Measurements from ENCODE around the gene ACBD3.
"Not testable (repeated sequence)": the region's sequence is repeated elsewhere in the genome, so short reads cannot be mapped to it uniquely, and the experiment has no call there.

Gene ACBD3
- 28.1 to 116 (median 75.5) reads per million in 17 experiments for total RNA-seq

DNA sequence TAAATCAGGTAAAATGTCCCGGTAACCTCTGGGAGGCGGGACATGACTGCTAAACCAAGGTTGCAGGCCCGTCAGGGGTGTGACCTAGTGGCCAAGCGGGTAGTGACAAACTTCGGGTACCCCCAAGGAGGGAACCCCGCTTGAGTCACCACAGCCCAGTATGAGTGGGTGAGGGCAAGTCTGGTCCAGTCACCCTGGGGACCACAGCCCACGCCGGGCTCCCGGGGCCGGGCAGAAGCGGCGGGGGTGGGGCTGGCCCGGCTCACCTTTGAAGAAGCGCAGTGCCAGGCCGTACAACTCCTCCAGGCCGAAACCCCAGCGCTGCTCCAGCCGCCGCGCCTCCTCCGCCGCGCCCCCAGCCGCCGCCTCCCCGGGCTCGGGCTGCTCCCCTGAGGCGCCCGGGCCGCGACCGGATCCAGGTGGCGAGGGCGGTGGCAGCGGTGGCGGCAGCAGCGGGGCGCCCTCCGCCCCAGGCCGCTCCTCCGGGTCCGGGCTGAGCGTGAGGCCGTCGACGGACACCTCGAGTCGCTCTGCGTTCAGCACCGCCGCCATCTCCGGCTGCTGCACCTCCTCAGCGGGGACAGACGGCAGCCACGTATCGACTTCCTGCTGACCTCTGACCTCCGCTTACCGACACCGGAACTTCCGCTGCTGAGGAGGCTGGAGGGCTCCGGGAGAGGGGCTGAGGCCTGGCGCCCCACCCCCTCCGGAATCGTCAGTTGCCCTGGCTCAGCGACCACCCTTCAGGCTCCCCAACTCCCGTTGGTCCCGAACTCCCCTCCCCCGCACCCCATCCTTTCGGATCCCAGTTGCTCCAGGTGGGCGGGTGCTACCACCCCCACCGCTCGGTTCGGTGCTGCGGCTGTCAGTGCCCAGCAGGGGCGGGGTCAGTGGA, at the start of gene ACBD3:
Gene ACBD3 (minus strand): TSS at position 618 of the 895 bp plus-strand sequence. CDS start 66 bp downstream, at position 552.
- DNase-seq: peak; percentile 82 to 91 (median 90)

DNA sequence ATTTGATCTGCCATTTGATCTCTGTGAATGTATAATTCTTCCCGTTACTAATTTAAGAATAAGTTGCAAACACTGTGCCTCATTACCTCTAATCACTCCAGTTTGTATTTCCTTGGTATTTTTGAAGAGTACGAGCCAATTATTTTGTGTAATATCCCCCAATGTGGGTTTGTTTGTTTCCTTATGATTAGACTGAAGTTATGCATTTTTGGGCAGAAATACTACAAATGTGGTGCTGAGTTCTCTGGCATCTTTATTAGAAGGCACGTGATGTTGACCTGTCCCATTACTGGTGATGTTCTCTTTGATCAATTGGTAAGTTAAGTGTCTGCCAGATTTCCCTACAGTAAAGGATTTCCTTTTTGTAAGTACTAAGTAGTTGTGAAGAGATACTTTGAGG, 47.3 kb upstream of the ACBD3 start:
- no peak for DNase-seq

DNA sequence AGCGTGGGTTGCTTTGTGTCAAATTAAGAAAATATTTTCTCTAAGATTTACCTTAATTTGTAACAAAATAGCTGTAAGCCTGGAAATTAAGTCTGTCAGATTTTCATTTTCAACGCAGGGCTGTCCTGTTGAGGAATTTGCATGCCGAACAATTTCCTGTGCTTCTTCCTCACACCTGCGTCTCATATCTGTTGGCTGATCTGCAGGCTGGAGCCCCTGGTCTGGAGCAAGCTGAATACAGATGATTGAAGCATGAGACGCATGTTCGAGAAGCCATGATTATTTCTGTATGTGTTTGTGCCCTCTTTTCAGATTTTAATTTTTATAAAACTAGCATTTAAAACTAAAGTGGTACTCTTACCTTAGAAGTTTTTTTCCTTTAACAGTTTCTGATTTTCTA, 46.8 kb upstream of the ACBD3 start:
- DNase-seq: no peak

DNA sequence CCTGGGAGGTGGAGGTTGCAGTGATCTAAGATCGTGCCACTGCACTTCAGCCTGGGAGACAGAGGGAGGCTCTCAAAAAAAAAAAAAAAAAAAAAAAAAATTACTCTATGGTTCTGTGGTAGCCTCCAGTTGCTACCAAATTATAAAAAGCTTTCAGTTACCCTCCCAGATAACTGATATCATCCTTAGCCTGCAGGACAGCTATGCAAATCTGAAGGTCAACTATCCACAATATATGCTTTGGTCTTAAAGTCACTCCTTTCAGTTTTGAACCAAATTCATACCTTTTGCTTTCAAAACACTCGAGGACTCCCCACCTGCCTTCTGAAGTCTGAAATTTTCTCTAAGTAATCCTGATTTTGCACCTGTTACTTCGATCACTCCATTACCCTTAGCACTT, 40.1 kb upstream of the ACBD3 start:
- no peak for DNase-seq

DNA sequence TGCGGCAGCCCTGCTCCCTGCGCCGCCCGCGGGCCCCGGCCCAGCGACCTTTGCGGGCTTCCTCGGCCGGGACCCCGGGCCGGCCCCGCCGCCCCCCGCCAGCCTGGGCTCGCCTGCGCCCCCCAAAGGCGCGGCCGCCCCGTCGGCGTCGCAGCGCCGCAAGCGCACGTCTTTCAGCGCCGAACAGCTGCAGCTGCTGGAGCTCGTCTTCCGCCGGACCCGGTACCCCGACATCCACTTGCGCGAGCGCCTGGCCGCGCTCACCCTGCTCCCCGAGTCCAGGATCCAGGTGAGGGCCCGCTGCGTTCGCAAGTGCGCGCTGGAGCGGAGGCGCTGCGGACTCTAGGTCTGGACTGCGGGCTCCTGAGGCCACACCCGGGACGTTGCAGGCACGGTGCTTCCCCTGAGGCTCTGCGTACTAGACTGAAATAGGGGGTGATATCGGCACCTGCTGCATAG, 37.3 kb upstream of the ACBD3 start:
- peak in 3 of 4 experiments; percentile 3 to 28 (median 18) for DNase-seq

DNA sequence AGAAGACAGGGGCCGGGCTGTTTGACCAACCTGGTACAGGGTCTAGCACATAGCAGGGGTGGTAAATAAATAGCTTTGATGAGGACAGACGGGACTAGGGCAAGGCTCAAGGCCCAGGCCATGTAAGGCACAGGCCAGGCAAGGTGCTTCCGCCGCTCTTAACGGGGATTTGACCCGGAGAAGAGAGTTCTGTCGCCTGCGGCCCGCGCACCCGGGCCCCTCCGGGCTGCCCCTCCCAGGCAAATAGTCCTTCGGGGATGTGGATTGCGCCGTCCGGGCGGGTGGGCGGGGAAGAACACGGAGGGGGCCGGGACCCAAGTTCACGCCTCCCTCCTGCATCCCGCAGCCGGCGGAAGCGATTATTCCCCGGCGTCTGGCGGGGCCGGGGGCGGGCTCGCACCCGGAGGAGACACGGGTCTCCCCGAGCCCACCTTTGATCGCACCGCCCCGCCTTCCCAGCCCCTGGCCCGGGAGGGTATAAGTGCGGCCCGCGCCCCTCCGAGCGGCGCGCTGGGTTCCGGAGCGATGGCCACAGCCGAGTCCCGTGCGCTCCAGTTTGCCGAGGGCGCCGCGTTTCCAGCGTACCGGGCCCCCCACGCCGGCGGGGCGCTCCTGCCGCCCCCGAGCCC, 36.7 kb upstream of the ACBD3 start, which contains the start of gene MIXL1:
Gene MIXL1 (plus strand): TSS at position 508 of the 629 bp plus-strand sequence. CDS start 18 bp downstream, at position 526.
- DNase-seq: no peak

DNA sequence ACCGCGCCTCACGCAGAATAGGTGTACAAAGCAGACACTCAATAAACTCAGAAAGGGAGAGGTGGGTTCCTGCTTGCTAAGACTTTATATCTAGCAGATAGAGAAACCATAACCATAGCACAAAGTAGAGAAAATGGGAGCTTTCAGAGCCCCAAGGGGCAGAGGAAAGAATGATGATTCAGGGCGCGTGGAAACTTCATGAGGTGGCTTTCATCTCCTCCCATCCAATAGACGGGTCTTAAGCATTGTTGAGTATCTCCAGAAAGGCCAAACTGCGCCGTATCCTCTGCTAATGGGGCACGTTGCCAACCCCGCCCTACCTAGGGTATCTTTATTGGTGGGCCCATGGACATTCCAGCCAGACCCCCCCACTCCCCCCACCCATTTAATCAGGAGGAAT, 36.1 kb upstream of the ACBD3 start:
- DNase-seq: no peak

DNA sequence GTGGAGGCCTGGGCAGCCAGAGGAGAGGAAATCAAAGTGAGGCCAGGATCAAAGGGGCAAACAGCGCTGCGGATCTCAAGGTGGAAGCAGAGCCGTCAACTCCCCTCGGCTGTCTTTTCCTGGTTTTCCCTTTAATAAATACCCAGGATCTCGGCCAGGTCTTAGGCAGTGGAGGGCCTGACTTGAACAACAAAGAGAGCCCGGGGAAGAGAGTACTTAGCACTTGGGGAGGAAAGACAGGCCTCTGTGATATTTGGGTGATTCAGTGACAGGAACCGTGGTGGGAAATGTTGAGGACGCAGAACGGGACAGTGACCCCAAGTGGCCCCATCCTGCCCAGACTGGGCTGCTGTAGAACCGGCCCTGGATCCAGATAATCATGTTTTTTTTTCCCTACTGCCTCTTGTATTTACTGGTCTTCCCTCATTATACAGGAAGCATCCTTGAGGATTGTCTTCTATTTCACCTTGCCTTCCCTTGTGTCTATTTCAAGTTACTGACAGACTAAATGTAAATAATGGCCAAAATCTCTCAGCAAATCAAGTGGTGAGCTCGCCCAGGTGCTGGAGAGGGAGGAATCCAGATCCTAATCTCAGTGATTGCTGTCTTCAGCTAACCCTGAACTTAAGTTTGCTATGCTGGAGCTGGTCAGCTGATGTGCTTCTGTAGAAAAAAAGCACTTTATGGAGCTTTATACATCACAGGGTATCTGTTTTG, 34.1 kb upstream of the ACBD3 start:
- DNase-seq: no peak

DNA sequence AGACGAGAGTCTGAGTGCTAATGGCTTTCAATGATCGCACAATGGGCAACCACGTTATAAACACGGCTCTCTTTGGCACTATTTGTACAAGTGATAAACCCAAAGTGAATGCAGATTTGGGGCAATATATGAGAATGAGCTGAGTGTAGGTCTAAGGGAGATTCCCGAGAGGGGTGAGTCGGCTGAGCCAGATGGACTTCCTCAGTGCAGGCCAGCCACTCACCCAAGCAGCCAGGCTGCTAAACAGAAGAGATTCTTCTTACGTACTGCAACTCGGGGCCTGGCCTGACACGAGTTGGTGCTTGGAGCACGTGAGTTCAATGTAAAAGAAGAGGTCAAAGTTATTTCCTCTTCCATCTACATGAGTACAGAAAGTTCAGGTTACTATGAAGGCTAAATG, 30.7 kb upstream of the ACBD3 start:
- DNase-seq: peak in 2 of 4 experiments; percentile 7 to 28

DNA sequence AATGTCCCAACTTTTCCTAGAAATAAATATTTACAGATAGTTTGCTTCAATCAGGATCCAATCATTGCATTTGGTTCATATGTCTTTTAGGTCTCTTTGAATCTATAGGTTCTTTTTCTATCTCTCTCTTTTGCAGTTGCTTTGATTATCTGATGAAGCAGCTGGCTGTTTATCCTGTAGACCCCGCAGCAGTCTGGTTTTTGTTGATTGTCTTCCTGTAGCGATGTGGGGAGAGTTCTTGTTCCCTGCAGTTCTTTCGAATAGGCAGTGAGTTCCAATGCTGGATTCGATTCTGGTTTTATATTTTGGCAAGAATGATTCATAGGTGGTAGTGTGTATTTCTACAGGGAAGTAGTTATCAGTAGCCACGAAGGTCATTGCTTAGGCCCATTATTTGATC, 29.5 kb upstream of the ACBD3 start:
- DNase-seq: no peak

DNA sequence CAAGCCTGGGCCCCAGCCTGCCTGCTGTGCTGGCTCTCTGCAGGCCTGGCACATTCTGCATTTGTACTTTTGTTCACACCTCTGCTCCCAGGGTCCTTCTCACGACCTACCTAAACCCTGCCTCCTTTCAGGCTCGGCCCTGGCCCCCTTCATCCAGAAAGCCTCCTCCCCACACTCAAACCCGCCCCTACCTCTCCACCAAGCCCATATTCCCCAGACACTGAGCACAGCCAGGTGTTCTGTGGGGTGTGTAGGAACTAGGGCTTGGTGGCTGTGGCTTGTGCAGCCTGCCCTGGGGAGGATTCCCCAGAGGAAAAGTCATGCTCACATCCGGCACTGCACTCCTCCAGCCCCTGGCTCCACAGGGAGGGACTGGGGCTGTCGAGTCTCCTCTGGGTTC, 28.7 kb upstream of the ACBD3 start:
- DNase-seq: no peak

DNA sequence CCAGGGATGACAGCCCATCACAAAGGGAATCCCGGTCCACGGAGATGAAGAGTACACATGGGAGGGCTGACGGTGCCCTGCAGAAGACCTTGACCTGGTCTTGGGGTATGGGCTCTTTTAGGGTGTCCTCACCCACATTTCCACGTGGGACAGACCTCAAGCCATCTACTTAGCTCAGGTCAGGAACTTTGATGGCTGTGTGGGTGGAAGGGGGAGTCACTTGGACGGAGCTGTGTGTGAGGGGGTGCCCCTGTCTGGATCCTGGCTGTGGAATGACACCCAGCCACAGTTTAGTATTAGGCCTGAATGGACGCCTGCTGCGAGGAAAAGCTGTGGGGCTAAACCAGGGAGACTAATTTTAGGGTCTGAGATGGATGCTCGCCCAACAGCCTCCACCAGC, 26.0 kb upstream of the ACBD3 start:
- no peak for DNase-seq

DNA sequence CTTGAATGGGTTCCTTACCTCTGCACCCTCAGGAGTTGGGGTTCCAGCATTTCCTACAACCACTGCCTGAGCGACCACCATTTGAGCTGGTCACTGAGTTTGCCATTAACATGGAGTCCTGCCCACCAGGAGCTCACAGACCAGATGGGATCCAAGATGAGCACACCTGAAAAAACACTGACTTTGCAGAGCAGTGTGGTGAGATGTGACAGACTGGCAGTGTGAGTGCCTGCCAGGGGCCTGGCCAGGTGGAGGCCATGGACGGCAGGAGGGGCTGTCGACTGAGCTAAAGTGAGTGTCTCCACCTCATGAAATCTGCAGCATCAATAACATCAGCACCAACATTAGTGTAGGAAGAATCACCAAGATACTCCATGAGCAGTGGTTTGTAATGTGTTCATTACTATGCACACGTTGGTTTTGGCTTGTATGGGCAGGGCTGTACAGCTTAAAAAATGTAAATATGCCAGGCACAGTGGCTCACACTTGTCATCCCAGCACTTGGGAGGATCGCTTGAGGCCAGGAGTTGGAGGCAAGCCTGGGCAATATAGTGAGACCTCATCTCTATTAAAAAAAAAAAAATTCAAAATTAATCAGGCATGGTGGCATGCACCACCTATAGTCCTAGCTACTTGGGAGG, 24.8 kb upstream of the ACBD3 start:
- DNase-seq: no peak

DNA sequence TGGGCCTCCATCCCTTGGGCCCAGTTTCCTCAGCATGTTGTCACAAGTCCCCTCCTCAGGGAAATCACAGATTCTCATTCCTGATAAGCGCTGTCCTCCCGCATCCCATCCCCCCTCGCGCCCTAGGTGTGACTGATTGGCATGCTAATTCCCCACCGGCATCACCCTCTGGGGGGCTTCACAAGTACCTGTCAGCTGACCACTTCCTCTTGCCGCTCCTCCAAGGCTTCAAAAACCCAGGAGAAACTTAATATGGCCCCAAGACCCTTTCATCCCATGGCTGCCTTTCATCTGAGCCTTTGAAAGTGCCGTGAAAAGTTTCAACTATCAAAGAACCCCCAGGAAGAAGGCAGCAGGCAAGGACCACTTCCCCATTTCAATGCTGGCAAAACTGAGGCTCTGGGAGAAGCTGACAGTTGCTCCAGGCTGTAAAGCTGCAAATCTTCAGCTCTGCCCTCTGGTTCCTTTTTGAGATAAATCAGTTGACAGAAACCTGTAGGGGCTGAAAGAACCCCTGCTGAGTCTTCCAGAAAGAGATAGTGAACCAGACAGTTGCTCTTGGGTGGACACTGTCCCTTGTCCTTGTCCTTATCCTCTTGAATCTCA, 24.1 kb upstream of the ACBD3 start:
- DNase-seq: no peak

DNA sequence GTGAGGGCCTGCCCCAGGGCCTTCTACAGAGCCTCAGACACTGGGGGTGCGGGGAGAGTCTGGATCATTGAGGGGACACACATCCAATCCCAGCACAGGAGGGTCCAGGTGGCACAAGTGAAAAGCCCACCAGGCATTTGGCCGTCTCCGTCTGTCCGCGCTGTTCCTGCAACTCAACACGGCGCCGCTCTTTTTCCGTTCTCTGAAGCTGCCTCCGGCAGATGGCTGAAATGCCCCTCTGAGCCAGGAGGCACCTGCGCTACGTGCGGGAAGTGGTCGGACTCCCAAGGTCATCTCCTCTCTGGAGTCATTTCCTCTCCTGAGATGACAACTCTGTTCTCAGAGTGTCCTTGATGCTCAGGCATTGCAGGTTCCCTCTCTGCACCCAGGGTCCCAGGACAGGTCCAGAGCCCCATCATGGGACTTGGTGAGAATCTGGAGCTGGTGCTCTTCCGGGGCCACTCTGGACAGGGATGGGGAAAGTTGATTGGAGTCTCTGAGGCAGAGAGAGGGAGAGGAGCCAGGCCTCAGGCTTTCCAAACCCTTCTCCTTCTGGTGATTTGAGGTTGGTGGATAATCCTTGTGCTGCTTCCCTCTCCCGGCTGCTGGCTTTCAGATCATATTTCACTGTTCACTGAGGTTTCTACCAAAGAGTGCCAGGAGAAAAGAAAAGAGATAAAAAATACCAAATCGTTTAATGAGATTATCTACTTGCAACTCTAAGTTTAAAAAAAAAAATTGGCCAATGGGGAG, 22.9 kb upstream of the ACBD3 start:
- DNase-seq: no peak

DNA sequence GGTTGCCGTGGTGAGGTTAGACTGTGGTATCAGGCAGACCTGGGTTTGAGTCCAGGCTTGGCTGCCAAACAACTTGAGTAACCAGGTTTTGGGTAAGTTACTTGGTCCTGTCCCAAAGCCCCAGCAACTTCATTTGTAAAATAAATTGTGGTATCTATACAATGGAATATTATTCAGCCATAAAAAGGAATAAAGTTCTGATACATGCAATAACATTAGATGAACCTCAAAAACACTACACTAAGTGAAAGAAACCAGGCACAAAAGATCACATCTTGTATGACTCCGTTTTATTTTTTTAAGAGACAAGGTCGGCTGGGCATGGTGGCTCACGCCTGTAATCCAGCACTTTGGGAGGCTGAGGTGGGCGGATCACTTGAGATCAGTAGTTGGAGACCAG, 20.5 kb upstream of the ACBD3 start:
- DNase-seq: no peak

DNA sequence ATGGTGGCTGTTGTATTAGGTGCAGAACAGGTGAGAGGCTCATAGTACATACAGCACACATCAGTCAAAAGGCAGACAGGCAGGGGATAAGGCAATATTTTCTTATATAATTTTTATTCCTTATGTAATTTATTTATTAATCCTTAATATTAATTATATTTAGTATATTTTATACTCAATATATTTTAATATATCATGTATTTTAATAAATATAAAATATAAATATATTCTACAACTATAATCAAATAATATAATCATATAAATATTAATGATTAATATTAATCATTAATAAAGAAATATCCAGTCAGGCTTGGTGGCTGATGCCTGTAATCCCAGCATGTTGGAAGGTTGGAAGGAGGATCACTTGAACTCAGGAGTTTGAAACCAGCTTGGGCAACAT, 17.7 kb upstream of the ACBD3 start:
- DNase-seq: no peak

DNA sequence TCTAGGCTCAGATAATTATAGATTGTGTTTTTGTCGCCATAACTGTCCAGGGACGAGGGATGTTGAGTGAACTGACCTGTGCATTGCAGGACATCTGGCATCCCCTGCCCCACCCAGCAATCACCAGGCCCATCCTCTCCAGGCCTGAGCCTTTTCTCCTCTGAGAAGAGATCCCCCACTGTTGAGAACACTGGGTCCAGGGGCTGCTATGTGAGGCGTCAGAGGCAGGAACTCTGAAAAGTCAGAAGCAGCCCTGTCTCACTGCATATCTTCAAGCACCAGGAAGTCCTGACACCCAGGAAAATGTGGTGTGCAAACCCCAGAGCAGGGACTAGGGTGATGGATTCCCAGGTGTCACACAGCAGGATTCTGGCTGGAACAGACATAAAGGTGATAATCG, 17.1 kb upstream of the ACBD3 start:
- no peak for DNase-seq

DNA sequence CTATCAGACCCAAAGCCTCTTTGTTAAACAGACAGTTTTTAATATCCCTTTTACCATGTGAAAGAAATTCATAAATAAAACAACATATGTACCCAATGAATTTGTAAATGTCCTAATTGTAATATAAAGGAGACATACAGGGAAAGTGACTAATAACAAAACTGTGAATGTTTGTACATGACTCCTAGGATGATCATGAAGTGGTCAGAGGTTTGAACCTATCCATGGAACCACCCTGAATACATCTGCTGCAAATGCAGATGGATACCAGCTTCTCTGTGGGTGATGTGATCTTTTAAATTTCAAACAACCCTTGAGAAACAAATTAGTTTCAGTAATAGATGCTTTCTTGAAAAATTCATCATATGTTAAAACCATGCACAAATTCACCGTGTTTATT, 16.7 kb upstream of the ACBD3 start:
- DNase-seq: no peak

DNA sequence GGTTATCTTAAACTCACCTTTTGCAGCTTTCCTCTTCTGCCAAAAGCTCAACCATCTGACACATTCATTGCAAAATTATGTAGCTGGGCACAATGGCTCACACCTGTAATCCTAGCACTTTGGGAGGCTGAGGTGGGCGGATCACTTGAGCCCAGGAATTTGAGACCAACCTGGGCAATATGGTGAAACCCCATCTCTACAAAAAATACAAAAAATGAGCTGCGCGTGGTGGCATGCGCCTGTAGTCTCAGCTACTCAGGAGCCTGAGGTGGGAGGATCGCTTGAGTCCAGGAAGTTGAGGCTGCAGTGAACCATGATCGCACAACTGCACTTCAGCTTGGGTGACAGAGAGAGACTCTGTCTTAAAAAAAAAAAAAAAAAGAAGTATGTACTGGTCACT, 16.1 kb upstream of the ACBD3 start:
- DNase-seq: not testable (repeated sequence)

DNA sequence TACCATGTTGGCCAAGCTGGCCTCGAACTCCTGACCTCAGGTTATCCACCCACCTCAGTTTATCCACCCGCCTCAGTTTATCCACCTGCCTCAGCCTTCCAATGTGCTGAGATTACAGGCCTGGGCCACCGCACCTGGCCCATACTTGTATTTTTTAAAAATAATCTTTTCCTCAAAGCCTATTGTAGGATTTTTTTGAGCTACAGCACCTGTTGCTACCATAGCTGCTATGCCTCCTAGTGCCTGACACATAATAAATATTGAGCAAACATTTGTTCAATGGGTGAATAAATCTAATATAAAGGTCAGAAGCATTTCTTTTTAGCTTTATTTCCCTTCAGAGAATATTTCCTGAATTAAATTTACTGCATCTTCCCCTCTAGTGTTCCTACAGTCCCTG, 15.7 kb upstream of the ACBD3 start:
- DNase-seq: no peak
